ENCODE measurements around the gene CHCHD3.
"Not testable (repeated sequence)": the region's sequence is repeated elsewhere in the genome, so short reads cannot be mapped to it uniquely, and the experiment has no call there.

The CHCHD3 gene

DNA sequence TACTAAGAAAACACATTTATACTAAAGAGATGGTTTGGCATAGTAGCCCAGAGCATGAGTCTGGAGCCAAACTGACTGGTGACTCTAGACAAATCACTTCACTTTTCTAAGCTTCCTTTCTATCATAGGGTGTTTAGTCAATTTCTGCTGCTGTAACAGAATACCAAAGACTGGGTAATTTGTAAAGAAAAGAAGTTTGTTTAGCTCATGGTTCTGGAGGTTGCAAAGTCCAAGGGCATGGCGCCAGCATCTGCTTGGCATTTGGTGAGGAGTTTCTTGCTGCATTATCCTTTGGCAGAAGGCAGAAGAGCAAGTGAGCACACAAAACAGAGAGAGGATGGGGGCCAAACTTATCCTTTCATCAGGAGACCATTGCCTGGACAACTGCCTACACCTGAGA, 146.3 kb downstream of the CHCHD3 start:
- TF ChIP-seq CTCF (IDR thresholded peaks at IDR 0.05; ENCODE audit: low read depth, low read length, missing control alignments) = no peak
- DNase-seq (ENCODE audit: extremely low read depth, low read depth) = no peak
- H3K4me3 ChIP-seq (replicated peaks; ENCODE audit: low read depth, low read length) = no peak overlapping the region

- no peak overlapping the region for H3K4me3 ChIP-seq (replicated peaks; ENCODE audit: low read depth, low read length)
- no peak for TF ChIP-seq CTCF (IDR thresholded peaks at IDR 0.05; ENCODE audit: low read depth, low read length, missing control alignments)
- DNase-seq (ENCODE audit: extremely low read depth, low read depth) = no peak
Measured at GRCh38 chr7:132934017-132934416, 147.9 kb downstream of the CHCHD3 start.

GRCh38 chr7:132933072-132933458, 148.8 kb downstream of the CHCHD3 start:
- TF ChIP-seq CTCF (IDR thresholded peaks at IDR 0.05; ENCODE audit: low read depth, low read length, missing control alignments) = no peak
- DNase-seq (ENCODE audit: extremely low read depth, low read depth) = no peak
- H3K4me3 ChIP-seq (replicated peaks; ENCODE audit: low read depth, low read length) = no peak overlapping the region

DNA sequence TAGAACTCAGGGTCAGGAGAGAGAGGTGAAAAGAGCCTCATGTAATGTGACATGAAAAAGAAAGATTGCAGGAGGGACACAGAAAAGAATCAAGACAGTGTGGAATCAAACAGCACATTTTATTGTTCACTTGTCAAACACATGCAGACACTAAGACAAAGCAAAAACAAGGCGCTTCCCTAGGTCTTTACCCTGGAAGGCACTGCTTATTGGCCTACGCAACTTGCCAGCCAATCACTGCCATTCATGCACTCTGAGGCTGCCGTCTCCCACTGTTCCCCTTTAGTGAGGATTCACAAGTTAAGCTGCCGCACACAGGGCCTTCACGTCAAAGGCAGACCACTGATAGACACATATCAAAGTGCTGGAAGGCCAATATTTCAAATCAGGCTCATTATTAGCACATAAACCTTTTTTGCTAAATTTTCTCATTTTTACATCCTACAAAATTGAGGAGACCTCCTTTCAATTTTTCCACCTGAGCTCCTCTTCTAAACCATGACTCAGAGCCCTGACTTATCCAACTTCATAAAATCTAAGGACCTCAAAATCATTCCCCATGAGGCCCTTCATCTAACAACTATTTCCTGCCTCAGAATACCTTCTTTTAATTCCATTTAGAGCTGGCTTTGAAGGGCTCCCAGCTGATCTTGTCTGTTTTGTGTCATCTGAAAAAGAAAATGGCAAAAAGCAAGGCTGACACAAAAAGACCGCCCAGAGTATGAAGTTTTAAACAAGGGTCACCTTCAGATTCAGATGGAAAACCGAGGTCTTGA, 149.4 kb downstream of the CHCHD3 start:
- TF ChIP-seq CTCF (IDR thresholded peaks at IDR 0.05; ENCODE audit: low read depth, low read length, missing control alignments) = no peak
- DNase-seq (ENCODE audit: extremely low read depth, low read depth) = no peak
- H3K4me3 ChIP-seq (replicated peaks; ENCODE audit: low read depth, low read length) = no peak overlapping the region

GRCh38 chr7:132930881-132931280, 151.0 kb downstream of the CHCHD3 start:
- DNase-seq (ENCODE audit: extremely low read depth, low read depth) = no peak
- H3K4me3 ChIP-seq (replicated peaks; ENCODE audit: low read depth, low read length) = no peak overlapping the region
- peak; percentile 18 for TF ChIP-seq CTCF (IDR thresholded peaks at IDR 0.05; ENCODE audit: low read depth, low read length, missing control alignments)

GRCh38 chr7:132929944-132930343, 151.9 kb downstream of the CHCHD3 start:
- not testable (repeated sequence) for DNase-seq (ENCODE audit: extremely low read depth, low read depth); H3K4me3 ChIP-seq (replicated peaks; ENCODE audit: low read depth, low read length)

DNA sequence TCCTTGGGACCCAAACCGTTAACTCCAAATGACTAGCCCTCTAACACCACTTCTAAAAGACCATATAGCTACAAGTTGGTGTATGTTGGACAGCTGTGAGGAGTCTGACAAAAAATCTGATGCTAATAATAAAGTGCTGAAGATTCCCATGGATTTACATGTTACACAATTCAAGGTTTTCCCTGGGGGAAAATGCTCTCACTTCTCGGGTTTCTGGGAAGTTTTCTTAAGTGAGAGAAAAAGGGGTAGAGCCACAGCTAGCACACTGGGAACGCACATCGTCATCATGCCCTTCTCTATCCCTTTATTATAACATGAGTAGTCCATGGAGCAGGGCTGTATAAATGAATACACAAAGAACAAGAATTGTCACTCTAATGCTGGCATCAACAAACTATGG, 162.1 kb downstream of the CHCHD3 start:
- DNase-seq (ENCODE audit: extremely low read depth, low read depth) = no peak
- H3K4me3 ChIP-seq (replicated peaks; ENCODE audit: low read depth, low read length) = no peak overlapping the region
- no peak for TF ChIP-seq CTCF (IDR thresholded peaks at IDR 0.05; ENCODE audit: low read depth, low read length, missing control alignments)
